Stomach (tissue), 4 donors: ENCODE measurements around the gene CES5A.

ENCODE experiments used
- CTCF ChIP-seq, 7 experiments: fragments of 450-650 bp in 4 of 7; fragments of 200-600 bp in 3 of 7; sonication (generic) in 3 of 7; IDR thresholded peaks; one replicate each; pipeline ENCODE4 v1.5.1; 2016 to 2019; ENCODE audit warnings: antibody characterized with exemption in 7 of 7, control low read depth in 2 of 7, mild to moderate bottlenecking in 1 of 7
- EP300 ChIP-seq: sonication (generic); formaldehyde crosslinking; IDR thresholded peaks from one replicate; pipeline ENCODE4 v1.6.1; 2017; ENCODE audit warnings: antibody characterized with exemption

GRCh38 chr16:55849536-55849935 is 25.6 kb downstream of the CES5A start:
- TF ChIP-seq CTCF (IDR thresholded peaks at IDR 0.05): no peak
- no peak for TF ChIP-seq EP300
